ENCODE data around the gene RPA1. TPM values are rescaled to one million over a fixed set of nuclear protein-coding genes. Genes with fewer than 3 reads are reported as not detected.
A peak's percentile ranks its signal among the peaks of the same experiment; 100 is the strongest.
"Not testable (repeated sequence)": the region's sequence is repeated elsewhere in the genome, so short reads cannot be mapped to it uniquely, and the experiment has no call there.

RPA1 gene
- polyA plus RNA-seq (2014; cell fraction: cytosol; rRNA removed): 20.6 and 27.8 TPM in 2 replicates
- 24.8 and 38.3 TPM in 2 replicates for polyA plus RNA-seq (2014; cell fraction: nucleus; rRNA removed)

DNA sequence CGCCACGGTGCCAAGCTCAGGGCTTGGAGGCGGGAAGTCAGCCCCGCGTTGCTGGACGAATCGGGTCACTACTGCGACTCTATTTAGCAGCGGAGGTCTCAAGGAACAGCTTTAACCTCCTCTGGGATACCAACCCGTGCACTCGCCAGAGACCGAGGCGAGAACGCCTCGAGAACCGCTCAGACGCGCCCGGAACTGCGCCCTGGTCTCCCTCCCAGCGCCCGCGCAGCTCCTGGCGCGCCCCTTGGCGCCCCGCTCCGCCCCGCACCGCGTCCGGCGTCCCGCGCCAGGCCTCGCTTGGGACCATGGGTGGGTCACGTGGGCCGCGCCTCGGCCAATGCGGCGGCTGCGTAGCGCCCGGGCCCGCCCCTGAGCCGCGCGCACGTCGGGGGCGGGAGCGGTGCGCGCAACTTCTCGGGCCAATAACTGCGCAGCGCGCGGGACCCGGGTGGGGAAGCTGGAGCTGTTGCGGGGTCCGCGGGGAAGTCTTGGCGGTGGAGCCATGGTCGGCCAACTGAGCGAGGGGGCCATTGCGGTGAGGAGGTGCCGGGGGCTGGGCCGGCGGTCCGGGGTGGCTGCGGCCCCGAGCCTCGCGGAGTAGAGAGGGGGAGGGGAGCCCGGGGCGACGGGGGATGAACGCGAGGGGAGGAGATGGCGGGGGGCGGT is at the start of gene RPA1, which contains the start of gene SMYD4:
Gene RPA1 (plus strand): TSS at position 414 of the 666 bp plus-strand sequence. CDS start 89 bp downstream, at position 503.
Gene SMYD4 (minus strand): TSS at position 311 of the 666 bp plus-strand sequence. CDS start 1,908 bp downstream, outside the sequence.
- DNase-seq (ENCODE audit: low spot score): peak; percentile 90

DNA sequence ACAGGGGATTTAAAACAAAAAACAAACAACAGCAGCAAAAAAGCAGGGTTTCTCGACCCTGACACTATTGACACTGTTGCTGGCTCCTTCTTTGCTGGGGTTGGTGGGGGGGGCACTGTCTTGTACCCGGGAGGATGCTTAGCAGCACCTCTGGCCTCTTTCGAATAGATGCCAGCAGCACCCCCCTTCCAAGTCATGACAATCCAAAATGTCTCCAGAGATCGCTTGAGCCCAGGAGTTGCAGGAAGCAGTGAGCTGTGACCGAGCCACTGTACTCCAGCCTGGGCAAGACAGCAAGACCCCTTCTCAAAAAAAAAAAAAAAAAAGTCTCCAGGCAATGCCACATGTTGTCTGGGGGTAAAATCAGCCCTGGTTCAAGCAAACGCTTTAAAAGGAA is 47.6 kb upstream of the RPA1 start:
- DNase-seq (ENCODE audit: low spot score): no peak

DNA sequence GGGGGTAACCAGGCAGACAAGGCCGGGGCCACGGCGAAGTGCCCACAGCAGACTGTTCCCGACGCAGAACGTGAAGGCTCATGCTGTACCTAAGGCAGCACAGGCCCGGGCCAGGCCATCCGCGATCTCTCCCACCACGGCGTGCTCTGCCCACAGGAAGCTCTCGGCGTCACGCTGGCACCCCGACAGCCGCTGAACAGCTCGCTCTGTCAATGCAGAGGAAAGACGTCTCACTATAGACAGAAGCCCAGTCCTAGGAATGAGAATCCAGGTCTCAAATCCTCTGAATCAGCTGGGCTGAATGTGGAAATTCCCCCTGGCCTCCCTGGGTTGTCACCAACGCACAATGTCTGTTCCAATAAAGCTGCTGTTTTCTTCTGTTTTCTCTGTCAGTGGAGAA is 46.5 kb upstream of the RPA1 start:
- DNase-seq (ENCODE audit: low spot score): no peak

DNA sequence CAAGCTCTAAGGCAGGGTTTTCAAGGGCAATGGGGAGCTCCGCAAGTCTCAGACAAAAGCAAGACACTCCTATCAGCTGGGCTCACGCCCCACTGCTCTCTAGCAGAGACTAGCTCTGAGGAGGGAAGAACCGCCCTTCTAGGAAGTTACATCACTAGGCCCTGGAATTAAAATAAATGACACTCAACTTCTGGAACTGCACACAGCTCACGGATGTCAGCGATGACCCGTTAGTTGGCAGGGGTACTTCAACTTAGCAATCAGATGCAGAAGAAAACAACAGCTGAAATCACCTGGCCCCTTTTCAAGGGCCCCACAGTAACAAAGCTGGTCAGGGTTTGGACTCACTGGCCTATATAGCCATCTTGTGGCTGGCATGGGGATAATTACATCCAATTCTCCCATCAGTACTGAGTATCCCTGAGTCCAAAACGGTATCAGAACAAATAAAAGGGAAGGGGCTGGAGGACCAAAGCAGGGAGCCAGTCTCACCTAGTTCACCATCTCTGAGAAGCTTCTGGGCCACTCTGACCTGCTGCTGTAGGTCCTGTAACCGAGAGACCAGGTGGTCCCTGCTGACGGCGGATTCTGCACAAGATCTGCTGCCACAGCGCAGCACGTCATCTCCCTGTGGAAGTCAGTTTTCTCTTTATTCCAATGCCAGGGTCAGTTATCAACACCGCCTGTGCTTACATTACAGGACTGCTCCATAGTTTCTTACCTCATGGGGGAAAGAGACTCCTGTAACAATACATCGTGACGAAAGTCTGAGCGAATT is 45.8 kb upstream of the RPA1 start:
- no peak for DNase-seq (ENCODE audit: low spot score)

DNA sequence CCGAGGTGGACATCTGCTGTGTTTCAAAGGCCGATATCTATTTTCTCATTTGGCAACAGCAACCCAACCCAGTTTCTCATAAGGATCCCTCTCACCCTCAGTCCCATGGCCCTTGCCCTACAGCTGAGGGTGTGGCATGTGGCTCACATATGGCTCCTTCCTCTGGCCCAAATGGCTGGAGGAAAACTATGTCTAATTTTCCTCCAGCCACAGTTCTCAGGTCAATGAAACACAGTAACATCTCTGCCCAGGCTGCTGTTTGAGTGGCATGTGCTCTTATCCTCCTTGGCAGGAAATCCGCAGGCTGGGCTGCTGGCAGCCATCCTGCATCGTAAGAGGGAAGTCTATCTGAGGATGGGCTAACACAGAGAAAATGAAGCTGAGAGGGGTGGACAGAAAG is 43.9 kb upstream of the RPA1 start:
- no peak for DNase-seq (ENCODE audit: low spot score)

DNA sequence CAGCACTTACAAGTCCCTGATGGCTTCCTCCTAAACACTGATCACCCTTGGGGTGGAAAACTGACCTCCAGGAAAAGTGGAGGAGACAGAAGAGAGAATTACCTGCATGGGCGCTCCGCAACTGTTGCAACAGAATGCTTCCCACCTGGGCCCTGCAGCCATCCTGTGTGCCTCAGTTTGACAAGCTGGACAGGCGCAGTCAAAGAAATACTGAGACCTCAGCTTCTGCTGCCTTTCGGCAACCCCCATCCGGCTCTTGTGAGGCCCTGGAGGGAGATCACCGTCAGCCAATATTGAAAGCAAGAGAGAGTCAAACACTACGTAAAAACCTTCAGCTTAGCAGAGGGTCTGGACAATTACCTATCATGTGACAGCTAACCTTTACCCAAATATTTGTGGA is 43.1 kb upstream of the RPA1 start:
- DNase-seq (ENCODE audit: low spot score): no peak

DNA sequence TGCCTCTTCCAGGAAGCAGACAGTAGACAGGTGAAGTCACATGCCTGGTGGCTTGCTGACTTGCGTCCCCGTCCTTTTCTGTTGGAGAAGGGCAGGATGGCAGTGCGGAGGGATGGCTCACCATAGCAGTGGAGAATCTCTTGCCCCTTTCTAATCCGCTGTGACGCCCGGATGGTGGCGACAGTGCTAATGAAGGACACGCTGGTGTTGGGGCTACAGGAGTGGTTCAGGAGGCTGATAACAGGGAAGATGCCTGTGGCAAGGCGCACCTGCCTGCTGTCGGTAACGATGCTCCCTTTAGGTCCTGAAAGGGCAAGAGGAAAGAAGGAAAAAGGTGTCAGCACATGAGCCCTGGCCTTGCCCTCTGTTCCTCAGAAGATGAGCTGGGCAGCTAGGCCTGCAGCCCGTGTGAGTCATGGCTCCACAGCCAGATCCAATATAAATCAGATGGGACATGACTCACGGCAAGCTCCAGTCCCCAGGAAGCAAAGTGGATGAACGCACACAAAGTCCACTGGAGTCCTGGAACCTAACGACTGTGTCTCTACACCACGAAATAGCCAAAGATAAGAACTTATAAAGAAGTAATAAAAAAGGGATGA is 42.4 kb upstream of the RPA1 start:
- DNase-seq (ENCODE audit: low spot score): no peak

DNA sequence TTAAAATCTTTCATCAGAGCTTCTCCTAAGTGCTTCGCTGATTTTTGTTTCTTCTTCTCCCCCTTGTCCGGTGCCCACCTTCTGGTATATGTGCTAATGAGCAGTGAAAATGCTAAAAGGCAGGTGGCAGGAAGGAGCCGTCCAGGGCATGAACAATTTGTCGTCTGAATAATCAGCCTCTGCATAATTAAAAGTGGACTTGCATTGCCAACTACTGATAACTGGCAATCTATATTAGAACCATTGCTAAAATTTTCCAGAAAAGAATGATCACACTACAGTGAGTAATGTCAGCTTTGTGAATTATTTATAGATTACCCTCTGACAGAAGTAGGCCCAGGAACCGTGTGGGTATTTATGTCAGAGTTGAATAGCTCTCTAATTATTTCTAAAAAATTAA is 39.9 kb upstream of the RPA1 start:
- no peak for DNase-seq (ENCODE audit: low spot score)

DNA sequence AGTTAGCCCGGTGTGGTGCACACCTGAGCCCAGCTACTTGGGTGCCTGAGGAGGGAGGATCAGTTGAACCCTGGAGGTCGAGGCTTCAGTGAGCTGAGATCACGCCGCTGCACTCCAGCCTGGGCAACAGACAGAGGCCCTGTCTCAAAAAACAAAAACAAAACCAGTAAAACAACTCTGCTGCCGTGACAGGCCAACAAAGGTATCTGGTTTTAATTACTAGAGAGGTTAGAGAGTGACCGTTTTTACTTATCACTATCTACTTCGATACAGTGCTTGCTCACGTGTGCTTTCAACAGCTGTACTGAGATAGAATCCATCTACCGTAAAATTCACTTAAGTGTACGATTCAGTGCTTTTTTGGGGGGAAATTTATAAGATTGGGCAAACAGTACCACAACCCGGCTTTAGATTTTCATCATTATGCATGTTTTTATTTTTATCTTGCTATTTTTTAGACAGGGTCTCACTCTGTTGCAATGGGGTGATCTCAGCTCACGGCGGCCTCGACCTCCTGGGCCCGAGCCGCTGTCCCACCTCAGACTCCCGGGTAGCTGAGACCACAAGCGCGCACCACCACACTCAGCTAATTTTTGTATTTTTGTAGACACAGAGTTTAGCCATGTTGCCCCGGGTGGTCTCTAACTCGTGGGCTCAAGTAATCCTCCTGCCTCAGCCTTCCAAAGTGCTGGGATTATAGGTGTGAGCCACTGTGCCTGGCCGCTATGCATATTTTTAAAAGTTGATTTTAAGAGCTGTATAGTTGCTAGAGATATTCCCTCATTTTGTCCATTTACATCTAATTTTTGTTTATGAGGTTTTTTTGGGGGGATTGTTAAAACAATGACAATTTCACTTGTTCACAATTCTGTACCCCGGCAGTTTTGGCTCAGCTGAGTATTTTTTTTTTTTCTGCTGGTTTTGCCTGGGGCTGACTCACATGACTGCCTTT is 37.0 kb upstream of the RPA1 start:
- DNase-seq (ENCODE audit: low spot score): peak; percentile 60

DNA sequence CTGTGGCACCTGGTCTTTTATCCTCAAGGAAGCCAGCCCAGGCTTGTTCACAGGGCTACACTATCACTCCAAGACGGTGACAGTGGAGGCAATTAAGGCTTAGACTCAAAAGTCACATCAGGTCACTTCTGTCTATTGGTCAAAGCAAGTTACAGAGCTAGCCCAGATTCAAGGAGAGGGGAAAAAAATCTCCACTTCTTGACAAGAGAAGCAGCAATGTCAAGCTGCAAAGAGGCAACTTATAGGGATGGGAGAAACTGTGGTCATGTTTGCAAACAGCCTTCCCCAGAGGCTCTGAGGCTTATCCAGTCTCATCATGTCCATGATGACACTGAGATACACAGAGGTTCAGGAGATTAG is 36.4 kb upstream of the RPA1 start:
- peak; percentile 44 for DNase-seq (ENCODE audit: low spot score)

DNA sequence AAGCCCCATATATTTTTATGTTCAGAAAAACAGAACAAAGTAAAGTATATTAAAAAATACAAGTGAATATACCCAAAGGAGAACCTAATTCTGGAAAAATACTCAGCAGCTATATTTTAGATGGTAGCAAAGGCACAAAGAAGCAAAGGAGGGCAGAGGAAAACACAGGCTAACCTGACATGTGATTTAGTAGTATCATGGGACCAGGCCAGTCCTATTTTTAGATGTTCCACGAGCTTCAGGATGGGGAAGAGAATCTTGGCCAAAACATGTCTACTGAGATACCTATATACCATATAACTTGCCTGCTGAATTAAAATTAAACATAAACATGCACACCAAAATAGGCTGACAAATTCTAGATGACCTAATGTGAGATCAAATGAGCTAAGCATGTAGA is 33.0 kb upstream of the RPA1 start:
- no peak for DNase-seq (ENCODE audit: low spot score)

DNA sequence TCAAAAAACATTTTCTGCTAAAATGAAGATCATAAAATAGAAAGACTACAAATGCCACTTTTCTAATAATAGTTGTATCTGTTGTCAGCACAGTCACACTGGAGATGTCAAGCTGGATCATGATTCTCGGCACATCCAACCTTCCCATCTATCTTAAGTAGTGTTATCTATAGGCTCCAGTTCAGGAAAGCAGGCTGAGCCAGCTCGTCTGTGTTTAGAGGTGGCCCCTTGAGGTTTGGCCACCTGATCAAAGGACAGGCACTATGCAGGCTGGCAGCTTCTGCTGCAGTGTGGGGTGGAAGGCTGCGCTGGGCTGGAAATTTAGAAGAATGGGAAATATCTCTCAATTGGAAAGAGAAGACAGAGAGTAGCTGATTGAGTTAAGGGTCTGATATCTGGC is 32.5 kb upstream of the RPA1 start:
- no peak for DNase-seq (ENCODE audit: low spot score)

DNA sequence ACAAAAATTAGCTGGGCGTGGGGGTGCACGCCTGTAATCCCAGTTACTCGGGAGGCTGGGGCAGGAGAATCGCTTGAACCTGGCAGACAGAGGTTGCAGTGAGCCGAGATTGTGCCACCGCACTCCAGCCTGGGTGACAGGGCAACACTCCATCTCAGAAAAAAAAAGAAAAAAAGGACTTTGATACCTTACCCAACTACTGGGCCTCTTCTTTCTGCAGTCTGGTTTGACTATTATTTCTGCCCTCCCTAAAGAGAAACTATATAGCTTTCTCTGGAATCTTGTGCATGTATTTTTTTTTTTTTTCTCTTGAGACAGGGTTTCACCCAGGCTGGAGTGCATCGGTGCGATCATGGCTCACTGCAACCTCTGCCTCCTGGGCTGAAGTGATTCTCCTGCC is 32.0 kb upstream of the RPA1 start:
- DNase-seq (ENCODE audit: low spot score): not testable (repeated sequence)

DNA sequence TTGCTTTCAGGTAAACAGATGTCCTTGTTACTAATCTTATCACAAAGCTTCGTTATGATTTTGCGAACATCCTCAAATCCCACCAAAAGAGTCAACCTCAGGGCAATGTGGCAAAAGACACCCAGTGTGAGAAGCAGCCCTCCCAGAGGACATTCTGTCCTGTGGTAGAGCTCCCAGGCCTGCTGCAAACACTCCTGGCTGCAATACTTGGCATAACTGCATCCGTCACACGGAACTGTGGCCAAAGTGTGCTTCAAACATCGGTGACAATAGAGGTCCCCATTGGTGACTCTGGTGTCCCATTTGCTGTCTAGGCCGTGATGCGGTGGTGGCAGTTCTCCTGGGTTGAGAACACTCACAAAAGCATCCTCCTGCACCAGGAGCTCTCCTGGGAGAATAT is 29.6 kb upstream of the RPA1 start:
- DNase-seq (ENCODE audit: low spot score): no peak

DNA sequence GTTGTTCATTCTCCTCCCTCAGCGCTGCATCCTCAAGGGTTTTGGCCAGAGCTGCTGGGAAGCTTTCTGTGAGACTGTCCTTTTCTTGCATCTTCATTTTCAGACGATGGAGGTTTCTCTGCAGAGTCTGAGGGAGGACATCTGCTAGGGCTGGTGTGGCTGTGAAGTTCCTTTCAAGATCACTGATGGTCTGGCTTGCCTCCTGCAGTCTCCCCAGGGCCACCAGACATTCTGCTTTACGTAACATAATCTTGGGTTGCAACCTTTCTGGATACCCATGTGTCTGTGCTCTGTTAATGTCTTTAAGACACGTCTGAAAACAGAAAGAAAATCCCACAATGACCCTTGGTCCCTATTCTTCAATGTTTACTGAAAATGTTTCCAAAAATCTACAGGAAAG is 29.1 kb upstream of the RPA1 start:
- DNase-seq (ENCODE audit: low spot score): no peak

DNA sequence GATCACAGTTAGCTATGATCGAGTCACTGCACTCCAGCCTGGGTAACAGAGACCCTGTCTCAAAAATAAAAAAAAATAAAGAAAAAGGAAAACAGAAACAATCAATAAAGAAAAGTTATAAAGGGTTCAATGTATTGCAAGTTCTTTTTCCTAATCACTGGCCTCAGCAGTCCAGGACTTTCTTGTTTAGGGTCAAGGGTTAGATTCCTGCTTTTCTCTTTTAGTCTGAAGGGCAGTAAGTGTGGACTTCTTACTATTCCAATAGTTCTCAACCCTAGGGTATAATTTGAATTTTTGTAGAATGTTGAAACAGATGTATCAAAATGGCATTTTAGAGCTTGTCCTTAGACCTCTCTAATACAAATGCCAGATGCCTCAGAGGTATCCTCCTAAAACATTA is 27.4 kb upstream of the RPA1 start:
- no peak for DNase-seq (ENCODE audit: low spot score)

DNA sequence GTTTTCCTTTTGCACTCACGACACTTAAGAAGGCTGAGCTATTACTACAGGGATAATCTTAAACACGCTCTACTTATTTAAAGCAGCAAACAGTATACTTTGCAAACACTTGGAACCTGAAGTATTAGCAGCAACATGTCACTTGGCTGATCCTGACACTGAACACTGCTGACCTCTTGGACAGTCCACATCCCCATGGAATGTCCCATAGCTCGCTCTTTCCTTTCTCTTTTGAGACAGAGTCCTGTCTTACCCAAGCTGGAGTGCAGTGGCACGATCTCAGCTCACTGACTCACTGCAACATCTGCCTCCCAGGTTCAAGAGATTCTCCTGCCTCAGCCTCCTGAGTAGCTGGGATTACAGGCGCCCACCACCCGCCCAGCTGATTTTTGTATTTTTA is 26.5 kb upstream of the RPA1 start:
- DNase-seq (ENCODE audit: low spot score): no peak

DNA sequence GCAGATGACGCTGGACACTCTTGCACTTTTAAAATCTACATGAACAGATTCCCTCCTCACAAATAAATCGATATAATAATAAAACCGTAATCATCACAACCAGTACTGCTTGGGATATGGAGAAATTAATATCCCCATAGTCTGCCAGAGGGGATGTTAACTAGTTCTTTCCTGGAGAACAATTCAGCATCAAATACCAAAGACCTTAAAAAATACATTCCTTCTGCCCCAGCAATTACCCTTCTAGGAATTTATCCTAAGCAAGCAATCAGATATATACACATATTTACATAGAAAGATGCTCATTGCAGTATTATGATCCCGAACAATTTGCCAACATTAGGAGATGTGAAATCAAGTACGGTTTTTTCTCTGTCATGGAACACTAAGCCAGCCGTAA is 21.9 kb upstream of the RPA1 start:
- no peak for DNase-seq (ENCODE audit: low spot score)

DNA sequence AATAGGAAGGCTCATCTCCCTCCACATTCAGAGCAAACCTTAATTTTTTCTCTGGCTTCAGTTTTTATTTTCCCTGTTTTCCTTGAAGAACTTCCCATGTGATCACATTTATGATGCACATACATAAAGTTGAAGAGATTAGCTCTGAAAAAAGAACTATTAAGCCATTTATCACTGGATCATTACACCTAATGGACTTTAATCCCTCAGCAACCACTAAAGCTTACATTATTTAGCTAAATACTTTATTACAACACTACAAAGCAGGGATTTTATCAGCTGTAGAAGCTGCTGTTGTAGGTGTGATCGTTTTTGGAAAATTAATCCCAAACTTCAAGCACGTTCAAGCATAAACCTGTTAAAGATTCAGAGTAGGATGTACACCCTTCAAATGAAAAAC is 21.2 kb upstream of the RPA1 start:
- DNase-seq (ENCODE audit: low spot score): no peak

DNA sequence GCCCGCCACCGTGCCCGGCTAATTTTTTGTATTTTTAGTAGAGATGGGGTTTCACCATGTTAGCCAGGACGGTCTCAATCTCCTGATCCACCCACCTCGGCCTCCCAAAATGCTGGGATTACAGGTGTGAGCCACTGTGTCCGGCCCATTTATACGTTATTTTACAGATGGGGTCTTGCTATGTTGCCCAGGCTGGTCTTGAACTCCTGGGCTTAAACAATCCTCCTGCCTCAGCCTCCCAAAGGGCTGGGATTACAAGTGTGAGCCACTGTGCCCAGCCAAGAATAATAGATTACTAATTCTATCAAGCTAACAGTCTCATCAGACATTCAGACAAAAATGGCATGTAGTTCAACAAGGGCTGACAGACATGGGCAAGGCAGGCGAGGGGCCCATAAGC is 20.0 kb upstream of the RPA1 start:
- DNase-seq (ENCODE audit: low spot score): not testable (repeated sequence)

DNA sequence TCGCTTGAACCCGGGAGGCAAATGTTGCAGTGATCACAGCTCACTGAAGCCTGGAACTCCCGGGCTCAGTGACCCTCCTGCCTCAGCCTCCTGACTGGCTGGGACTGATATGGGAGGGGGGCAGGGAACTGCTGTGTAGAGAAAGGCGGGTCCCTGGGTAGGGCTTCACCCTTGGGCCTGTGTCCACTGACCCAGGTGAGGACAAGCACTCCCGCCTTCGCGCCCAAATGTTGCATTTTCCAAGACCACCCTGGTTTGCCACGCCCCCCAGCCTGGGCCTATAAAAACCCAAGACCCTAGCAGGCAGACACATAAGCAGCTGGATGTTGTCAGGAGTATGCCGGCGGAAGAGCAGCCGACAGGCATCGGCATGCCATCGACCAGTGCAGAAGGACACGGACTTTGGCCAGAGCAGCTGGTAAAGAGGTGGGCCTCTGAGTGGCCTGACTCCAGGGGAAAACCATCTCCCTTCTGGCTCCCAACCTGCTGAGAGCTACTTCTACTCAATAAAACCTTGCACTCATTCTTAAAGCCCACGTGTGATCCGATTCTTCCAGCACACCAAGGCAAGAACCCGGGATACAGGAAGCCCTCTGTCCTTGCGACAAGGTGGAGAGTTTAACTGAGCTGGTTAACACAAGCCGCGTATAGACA is 19.2 kb upstream of the RPA1 start:
- no peak for DNase-seq (ENCODE audit: low spot score)

Data from SK-N-DZ (cell line).